Neural cell (in vitro differentiated cells): ENCODE data around the gene PRKCE. TPM values are rescaled to one million over a fixed set of nuclear protein-coding genes. Genes with fewer than 3 reads are reported as not detected.

Experiments used
- H2AFZ ChIP-seq: fragments of 200-600, 300-800 bp; sonication (generic), shearing (Covaris generic); 2 replicates; pipeline ENCODE4 v1.6.0; 2014; ENCODE audit warnings: low read depth, mild to moderate bottlenecking, antibody characterized with exemption, low read length, moderate library complexity
- H3F3A ChIP-seq: fragments of 200-600 bp; shearing (Covaris generic); 2 replicates; pipeline ENCODE4 v1.6.1; 2016; ENCODE audit warnings: mild to moderate bottlenecking, moderate library complexity, mixed read lengths, antibody characterized with exemption, low read length; ENCODE audit not compliant: insufficient read depth, poor library complexity, severe bottlenecking
- H3K27ac ChIP-seq: fragments of 200-600, 300-800 bp; sonication (generic), shearing (Covaris generic); 2 replicates; pipeline ENCODE4 v1.5.1; 2014; ENCODE audit warnings: mild to moderate bottlenecking, low read length, moderate library complexity
- H3K27me3 ChIP-seq: fragments of 300-800, 200-600 bp; sonication (generic), shearing (Covaris generic); 2 replicates; pipeline ENCODE4 v1.6.0; 2014; ENCODE audit warnings: mild to moderate bottlenecking, low read depth, low read length, moderate library complexity; ENCODE audit not compliant: insufficient read depth
- H3K36me3 ChIP-seq: fragments of 300-800, 200-600 bp; sonication (generic), shearing (Covaris generic); 2 replicates; pipeline ENCODE4 v1.5.1; 2014; ENCODE audit warnings: mild to moderate bottlenecking, antibody characterized with exemption, low read length, moderate library complexity; ENCODE audit not compliant: insufficient read depth
- H3K4me2 ChIP-seq: fragments of 300-800, 200-600 bp; sonication (generic), shearing (Covaris generic); 2 replicates; pipeline ENCODE4 v1.6.0; 2014; ENCODE audit warnings: mild to moderate bottlenecking, low read length
- H3K4me3 ChIP-seq: fragments of 300-800, 200-600 bp; sonication (generic), shearing (Covaris generic); 2 replicates; pipeline ENCODE4 v1.5.1; 2014; ENCODE audit warnings: mild to moderate bottlenecking, low read length, moderate library complexity
- H3K79me2 ChIP-seq: fragments of 200-600 bp; shearing (Covaris generic); replicated peaks from 2 replicates; pipeline ENCODE4 v1.6.0; 2014; ENCODE audit warnings: mild to moderate bottlenecking, low read length, moderate library complexity; ENCODE audit not compliant: insufficient read depth
- H3K9ac ChIP-seq: fragments of 300-800, 200-600 bp; sonication (generic), shearing (Covaris generic); 2 replicates; pipeline ENCODE4 v1.6.1; 2016; ENCODE audit warnings: mild to moderate bottlenecking, low read length, mixed read lengths
- H3K9me2 ChIP-seq: fragments of 200-600 bp; shearing (Covaris generic); 2 replicates; pipeline ENCODE4 v1.6.1; 2016; ENCODE audit warnings: mild to moderate bottlenecking, low read length, mixed read lengths; ENCODE audit not compliant: insufficient read depth
- H3K9me3 ChIP-seq: fragments of 200-600, 300-800 bp; sonication (generic), shearing (Covaris generic); 2 replicates; pipeline ENCODE4 v1.6.1; 2016; ENCODE audit warnings: mild to moderate bottlenecking, mixed run types, low read length, moderate library complexity, mixed read lengths
- H4K20me1 ChIP-seq: fragments of 200-600 bp; shearing (Covaris generic); 2 replicates; pipeline ENCODE4 v1.6.1; 2016; ENCODE audit warnings: mild to moderate bottlenecking, mixed run types; ENCODE audit not compliant: insufficient read depth
- EP300 ChIP-seq: fragments of 450-650 bp; conservative IDR thresholded peaks from 2 replicates; pipeline ENCODE4 v1.6.1; 2014; ENCODE audit warnings: antibody characterized with exemption, mild to moderate bottlenecking, moderate library complexity; ENCODE audit not compliant: poor library complexity, severe bottlenecking
- EZH2 ChIP-seq: fragments of 200-600, 300-800 bp; shearing (Covaris generic), sonication (generic); IDR thresholded peaks from 2 replicates; pipeline ENCODE4 v1.6.1; 2014; ENCODE audit warnings: antibody characterized with exemption, low read length, borderline replicate concordance, mild to moderate bottlenecking; ENCODE audit not compliant: insufficient read depth, poor library complexity, severe bottlenecking
- MXI1 ChIP-seq: fragments of 450-650 bp; conservative IDR thresholded peaks from 2 replicates; pipeline ENCODE4 v1.6.1; 2014; ENCODE audit warnings: antibody characterized with exemption, mild to moderate bottlenecking; ENCODE audit not compliant: poor library complexity, severe bottlenecking
- POLR2AphosphoS5 ChIP-seq: IDR thresholded peaks from 2 replicates; pipeline ENCODE4 v1.6.1; 2012
- RAD21 ChIP-seq: fragments of 450-650 bp; conservative IDR thresholded peaks from 2 replicates; pipeline ENCODE4 v1.6.1; 2014; ENCODE audit warnings: antibody characterized with exemption, mild to moderate bottlenecking, moderate library complexity
- REST ChIP-seq: IDR thresholded peaks from 2 replicates; pipeline ENCODE4 v1.6.1; 2012; ENCODE audit warnings: borderline replicate concordance
- SMC3 ChIP-seq: fragments of 450-650 bp; conservative IDR thresholded peaks from 2 replicates; pipeline ENCODE4 v1.6.1; 2014; ENCODE audit warnings: antibody characterized with exemption, mild to moderate bottlenecking, moderate library complexity; ENCODE audit not compliant: poor library complexity
- TAF1 ChIP-seq: IDR thresholded peaks from 2 replicates; pipeline ENCODE4 v1.6.1; 2012; ENCODE audit warnings: low read depth
- polyA plus RNA-seq: library from polyadenylated mRNA; depleted of rRNA; stranded (reverse); fragments of >200 nt; gene quantifications from 2 replicates; pipeline ENCODE4 v1.2.3, GENCODE V29; 2014
- TF ChIP-seq, protein P1 (sequence below): fragments of 450-650 bp; IDR thresholded peaks from 2 replicates; pipeline ENCODE4 v1.5.1; 2014; ENCODE audit warnings: antibody characterized with exemption, mild to moderate bottlenecking, moderate library complexity; ENCODE audit not compliant: poor library complexity, severe bottlenecking

The PRKCE gene
- polyA plus RNA-seq, 1 donor from 2014 or later: 5.4 TPM

DNA sequence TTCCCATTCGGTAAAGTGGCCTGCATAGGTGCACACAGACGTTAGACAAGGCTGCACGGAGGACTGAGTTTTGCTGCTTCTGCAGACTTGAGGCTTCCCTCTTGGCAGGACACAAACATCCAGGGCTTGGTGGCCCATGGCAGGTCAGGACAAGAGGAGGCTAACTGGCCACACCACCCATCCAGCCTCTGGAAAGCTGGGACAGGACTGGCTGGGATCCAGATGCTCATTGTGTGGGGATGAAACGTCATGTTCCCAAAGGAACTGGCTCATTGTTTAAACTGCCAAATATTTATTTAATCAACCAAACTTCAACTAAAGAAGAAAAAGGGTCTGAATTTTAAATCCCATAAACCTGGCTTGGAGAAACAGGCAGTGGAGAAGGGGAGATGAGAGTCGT lies 406.7 kb downstream of the PRKCE start:
- no peaks in the 10 kb centered on the region for H3K79me2 ChIP-seq
- H3K36me3 ChIP-seq: no peaks in the 10 kb centered on the region
- no peaks in the 10 kb centered on the region for H4K20me1 ChIP-seq
- no peaks in the 10 kb centered on the region for H3K9me3 ChIP-seq
- H3K27me3 ChIP-seq: no peaks in the 10 kb centered on the region
- TF ChIP-seq EP300 (no peak), RAD21 (no peak), MXI1 (no peak), EZH2 (no peak), REST (no peak), TAF1 (no peak), POLR2AphosphoS5 (no peak), SMC3 (no peak)
- TF ChIP-seq, protein P1, sequence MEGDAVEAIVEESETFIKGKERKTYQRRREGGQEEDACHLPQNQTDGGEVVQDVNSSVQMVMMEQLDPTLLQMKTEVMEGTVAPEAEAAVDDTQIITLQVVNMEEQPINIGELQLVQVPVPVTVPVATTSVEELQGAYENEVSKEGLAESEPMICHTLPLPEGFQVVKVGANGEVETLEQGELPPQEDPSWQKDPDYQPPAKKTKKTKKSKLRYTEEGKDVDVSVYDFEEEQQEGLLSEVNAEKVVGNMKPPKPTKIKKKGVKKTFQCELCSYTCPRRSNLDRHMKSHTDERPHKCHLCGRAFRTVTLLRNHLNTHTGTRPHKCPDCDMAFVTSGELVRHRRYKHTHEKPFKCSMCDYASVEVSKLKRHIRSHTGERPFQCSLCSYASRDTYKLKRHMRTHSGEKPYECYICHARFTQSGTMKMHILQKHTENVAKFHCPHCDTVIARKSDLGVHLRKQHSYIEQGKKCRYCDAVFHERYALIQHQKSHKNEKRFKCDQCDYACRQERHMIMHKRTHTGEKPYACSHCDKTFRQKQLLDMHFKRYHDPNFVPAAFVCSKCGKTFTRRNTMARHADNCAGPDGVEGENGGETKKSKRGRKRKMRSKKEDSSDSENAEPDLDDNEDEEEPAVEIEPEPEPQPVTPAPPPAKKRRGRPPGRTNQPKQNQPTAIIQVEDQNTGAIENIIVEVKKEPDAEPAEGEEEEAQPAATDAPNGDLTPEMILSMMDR: no peak
- no peak overlapping the region for H3K4me2 ChIP-seq
- no peak overlapping the region for H3K4me3 ChIP-seq
- H3K27ac ChIP-seq: no peak overlapping the region
- H3K9ac ChIP-seq: no peak overlapping the region
- H3F3A ChIP-seq: no peaks in the 10 kb centered on the region
- H3K9me2 ChIP-seq: no peaks in the 10 kb centered on the region
- no peak overlapping the region for H2AFZ ChIP-seq

DNA sequence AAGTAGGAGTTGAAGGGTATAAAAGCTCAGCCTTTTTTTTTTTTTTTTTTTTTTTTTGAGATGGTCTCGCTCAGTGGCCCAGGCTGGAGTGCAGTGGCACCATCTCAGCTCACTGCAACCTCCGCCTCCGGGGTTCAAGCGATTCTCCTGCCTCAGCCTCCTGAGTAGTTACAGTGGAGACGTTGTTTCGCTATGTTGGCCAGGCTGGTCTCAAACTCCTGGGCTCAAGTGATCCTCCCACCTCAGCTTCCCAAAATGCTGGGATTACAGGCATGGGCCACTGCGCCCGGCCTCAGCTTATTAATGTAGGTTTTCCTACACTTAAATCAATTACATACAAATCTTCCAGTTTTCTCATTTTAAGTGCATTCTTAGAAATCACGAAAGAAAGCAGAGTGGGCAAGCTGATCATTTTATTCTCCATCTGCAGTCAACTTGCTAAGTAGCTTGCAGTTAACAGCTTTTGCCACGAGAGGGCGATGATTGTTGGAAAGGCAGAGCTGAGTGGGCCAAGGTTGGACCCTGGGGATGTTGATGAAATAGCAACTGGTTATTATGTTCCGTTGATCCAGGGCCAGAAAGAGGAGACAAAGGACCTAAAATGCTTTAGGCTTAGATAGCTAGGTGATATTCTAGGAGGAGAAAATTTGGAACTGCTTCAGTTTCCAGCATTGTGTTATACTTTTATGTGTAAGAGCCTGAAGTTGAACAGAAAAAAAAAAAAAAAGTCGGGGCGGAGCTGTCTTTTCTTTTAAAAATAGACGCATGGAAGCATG lies 411.4 kb downstream of the PRKCE start:
- Histone ChIP-seq H3K27ac (no peak overlapping the region), H4K20me1 (no peaks in the 10 kb centered on the region), H3K9ac (no peak overlapping the region), H3K27me3 (no peaks in the 10 kb centered on the region), H3K9me3 (no peaks in the 10 kb centered on the region), H3K9me2 (no peaks in the 10 kb centered on the region), H3K36me3 (no peaks in the 10 kb centered on the region), H3K79me2 (no peaks in the 10 kb centered on the region), H3F3A (no peaks in the 10 kb centered on the region), H3K4me2 (no peak overlapping the region), H2AFZ (no peak overlapping the region), H3K4me3 (no peak overlapping the region)
- TF ChIP-seq RAD21: peak; percentile 74
- peak; percentile 86 for TF ChIP-seq SMC3
- no peak for TF ChIP-seq MXI1
- TF ChIP-seq, protein P1: peak; percentile 82
